ENCODE results near the gene ZCCHC7. TPM values are rescaled to one million over a fixed set of nuclear protein-coding genes. Genes with fewer than 3 reads are reported as not detected.

Gene ZCCHC7
- total and polyA plus RNA-seq, 2 of the 8 experiments (the other 6 are each of a cell fraction or from before 2014, with no cell fraction given) = 12.2 to 27.5 TPM

DNA sequence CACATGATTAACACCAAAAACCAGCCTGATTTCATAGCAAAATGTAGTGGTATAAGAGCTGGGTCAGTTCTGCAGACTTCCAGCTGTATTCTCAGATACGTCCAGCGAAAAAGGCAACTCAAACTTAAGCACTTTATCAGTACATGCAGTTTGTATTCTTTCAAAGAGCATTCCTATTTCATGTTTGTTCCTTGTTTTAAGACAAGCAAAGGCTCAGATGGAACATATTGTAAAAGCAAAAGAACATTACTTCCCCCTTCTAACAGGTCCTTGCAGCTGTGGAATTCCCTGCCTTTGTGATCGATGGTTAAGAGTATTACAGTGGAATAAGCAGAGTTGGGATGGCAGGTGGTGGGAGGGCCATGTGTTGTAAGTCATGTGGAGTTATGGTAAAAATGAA lies 215.8 kb downstream of the ZCCHC7 start (continued):
- TF ChIP-seq, protein P1, sequence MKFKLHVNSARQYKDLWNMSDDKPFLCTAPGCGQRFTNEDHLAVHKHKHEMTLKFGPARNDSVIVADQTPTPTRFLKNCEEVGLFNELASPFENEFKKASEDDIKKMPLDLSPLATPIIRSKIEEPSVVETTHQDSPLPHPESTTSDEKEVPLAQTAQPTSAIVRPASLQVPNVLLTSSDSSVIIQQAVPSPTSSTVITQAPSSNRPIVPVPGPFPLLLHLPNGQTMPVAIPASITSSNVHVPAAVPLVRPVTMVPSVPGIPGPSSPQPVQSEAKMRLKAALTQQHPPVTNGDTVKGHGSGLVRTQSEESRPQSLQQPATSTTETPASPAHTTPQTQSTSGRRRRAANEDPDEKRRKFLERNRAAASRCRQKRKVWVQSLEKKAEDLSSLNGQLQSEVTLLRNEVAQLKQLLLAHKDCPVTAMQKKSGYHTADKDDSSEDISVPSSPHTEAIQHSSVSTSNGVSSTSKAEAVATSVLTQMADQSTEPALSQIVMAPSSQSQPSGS (IDR thresholded peaks at IDR 0.05; ENCODE audit: low read length) = no peak
- TF ChIP-seq CTBP2 (IDR thresholded peaks at IDR 0.05; ENCODE audit: borderline replicate concordance, insufficient read depth, insufficient read length, low read length) = no peak
- no peak for TF ChIP-seq TEAD4 (IDR thresholded peaks at IDR 0.05; ENCODE audit: low read depth, low read length)
- TF ChIP-seq CREB1 (IDR thresholded peaks at IDR 0.05) = no peak
- TF ChIP-seq SP1 (IDR thresholded peaks at IDR 0.05; ENCODE audit: low read depth, low read length) = no peak
- TF ChIP-seq RBBP5 (IDR thresholded peaks at IDR 0.05; ENCODE audit: borderline replicate concordance, low read depth, low read length) = no peak
